ENCODE data around the gene NPIPA7. TPM values are rescaled to one million over a fixed set of nuclear protein-coding genes. Genes with fewer than 3 reads are reported as not detected.
"Not testable (repeated sequence)": the region's sequence is repeated elsewhere in the genome, so short reads cannot be mapped to it uniquely, and the experiment has no call there.

Gene NPIPA7
- polyA plus RNA-seq (2013, experiment 1 of 2; ENCODE audit: insufficient read length) = 12.9 TPM
- polyA plus RNA-seq (2013, experiment 2 of 2; ENCODE audit: insufficient read length) = 13.8 TPM

- DNase-seq = not testable (repeated sequence)
These were observed at the start of gene NPIPA7 for GRCh38 chr16:16378840-16379239. TSS of gene NPIPA7 (plus strand) at chr16:16379140. CDS start at chr16:16379245, 105 bp downstream.

- not testable (repeated sequence) for DNase-seq
These were observed 47.5 kb upstream of the NPIPA7 start for GRCh38 chr16:16331466-16331865.

DNA sequence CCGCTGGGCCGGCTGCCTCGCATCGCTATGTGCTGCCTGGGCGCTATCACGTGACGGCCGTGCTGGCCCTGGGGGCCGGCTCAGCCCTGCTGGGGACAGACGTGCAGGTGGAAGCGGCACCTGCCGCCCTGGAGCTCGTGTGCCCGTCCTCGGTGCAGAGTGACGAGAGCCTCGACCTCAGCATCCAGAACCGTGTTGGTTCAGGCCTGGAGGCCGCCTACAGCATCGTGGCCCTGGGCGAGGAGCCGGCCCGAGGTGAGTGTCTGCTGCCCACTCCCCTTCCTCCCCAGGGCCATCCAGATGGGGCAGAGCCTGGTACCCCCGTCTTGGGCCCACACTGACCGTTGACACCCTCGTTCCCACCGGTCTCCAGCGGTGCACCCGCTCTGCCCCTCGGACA, 21.4 kb upstream of the NPIPA7 start:
- not testable (repeated sequence) for DNase-seq

GRCh38 chr16:16358539-16359240, 20.2 kb upstream of the NPIPA7 start:
- DNase-seq = not testable (repeated sequence)

- DNase-seq = not testable (repeated sequence)
These were observed 15.3 kb upstream of the NPIPA7 start for GRCh38 chr16:16363595-16363994.

DNA sequence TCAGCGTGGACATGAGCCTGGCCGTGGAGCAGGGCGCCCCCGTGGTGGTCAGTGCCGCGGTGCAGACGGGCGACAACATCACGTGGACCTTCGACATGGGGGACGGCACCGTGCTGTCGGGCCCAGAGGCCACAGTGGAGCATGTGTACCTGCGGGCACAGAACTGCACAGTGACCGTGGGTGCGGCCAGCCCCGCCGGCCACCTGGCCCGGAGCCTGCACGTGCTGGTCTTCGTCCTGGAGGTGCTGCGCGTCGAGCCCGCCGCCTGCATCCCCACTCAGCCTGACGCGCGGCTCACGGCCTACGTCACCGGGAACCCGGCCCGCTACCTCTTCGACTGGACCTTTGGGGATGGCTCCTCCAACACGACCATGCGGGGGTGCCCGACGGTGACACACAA, 14.8 kb upstream of the NPIPA7 start:
- DNase-seq = not testable (repeated sequence)

DNA sequence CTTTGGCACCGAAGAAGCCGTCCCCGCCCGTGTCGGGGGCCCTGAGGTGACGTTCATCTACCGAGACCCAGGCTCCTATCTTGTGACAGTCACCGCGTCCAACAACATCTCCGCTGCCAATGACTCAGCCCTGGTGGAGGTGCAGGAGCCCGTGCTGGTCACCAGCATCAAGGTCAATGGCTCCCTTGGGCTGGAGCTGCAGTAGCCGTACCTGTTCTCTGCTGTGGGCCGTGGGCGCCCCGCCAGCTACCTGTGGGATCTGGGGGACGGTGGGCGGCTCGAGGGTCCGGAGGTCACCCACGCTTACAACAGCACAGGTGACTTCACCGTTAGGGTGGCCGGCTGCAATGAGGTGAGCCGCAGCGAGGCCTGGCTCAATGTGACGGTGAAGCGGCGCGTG, 14.2 kb upstream of the NPIPA7 start:
- not testable (repeated sequence) for DNase-seq

- not testable (repeated sequence) for DNase-seq
These were observed 13.6 kb upstream of the NPIPA7 start for GRCh38 chr16:16365319-16365718.

DNA sequence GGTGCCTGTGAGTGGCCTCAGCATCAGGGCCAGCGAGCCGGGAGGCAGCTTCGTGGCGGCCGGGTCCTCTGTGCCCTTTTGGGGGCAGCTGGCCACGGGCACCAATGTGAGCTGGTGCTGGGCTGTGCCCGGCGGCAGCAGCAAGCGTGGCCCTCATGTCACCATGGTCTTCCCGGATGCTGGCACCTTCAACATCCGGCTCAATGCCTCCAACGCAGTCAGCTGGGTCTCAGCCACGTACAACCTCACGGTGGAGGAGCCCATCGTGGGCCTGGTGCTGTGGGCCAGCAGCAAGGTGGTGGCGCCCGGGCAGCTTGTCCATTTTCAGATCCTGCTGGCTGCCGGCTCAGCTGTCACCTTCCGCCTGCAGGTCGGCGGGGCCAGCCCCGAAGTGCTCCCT, 13.1 kb upstream of the NPIPA7 start:
- DNase-seq = not testable (repeated sequence)

GRCh38 chr16:16366552-16367284, 12.2 kb upstream of the NPIPA7 start:
- DNase-seq = not testable (repeated sequence)

- DNase-seq = not testable (repeated sequence)
These were observed 11.7 kb upstream of the NPIPA7 start for GRCh38 chr16:16367285-16367628.

DNA sequence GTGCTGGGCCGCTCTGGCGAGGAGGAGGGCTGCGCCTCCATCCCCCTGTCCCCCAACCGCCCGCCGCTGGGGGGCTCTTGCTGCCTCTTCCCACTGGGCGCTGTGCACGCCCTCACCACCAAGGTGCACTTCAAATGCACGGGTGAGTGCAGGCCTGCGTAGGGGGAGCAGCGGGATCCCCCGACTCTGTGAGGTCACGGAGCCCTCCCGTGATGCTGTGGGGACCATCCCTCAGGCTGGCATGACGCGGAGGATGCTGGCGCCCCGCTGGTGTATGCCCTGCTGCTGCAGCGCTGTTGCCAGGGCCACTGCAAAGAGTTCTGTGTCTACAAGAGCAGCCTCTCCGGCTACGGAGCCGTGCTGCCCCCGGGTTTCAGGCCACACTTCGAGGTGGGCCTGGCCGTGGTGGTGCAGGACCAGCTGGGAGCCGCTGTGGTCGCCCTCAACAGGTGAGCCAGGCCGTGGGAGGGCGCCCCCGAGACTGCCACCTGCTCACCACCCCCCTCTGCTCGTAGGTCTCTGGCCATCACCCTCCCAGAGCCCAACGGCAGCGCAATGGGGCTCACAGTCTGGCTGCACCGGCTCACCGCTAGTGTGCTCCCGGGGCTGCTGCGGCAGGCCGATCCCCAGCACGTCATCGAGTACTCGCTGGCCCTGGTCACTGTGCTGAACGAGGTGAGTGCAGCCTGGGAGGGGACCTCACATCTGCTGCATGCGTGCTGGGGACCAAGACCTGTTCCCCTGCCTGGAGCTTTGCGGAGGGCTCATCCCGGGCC, 9.7 kb upstream of the NPIPA7 start:
- not testable (repeated sequence) for DNase-seq

- DNase-seq = not testable (repeated sequence)
These were observed 7.7 kb upstream of the NPIPA7 start for GRCh38 chr16:16371136-16371735.

GRCh38 chr16:16374192-16374591, 4.7 kb upstream of the NPIPA7 start:
- not testable (repeated sequence) for DNase-seq

GRCh38 chr16:16399685-16400084, 20.7 kb downstream of the NPIPA7 start:
- not testable (repeated sequence) for DNase-seq

GRCh38 chr16:16402333-16402732, 23.4 kb downstream of the NPIPA7 start:
- DNase-seq = not testable (repeated sequence)

- not testable (repeated sequence) for DNase-seq
These were observed 25.3 kb downstream of the NPIPA7 start for GRCh38 chr16:16404283-16404682.

DNA sequence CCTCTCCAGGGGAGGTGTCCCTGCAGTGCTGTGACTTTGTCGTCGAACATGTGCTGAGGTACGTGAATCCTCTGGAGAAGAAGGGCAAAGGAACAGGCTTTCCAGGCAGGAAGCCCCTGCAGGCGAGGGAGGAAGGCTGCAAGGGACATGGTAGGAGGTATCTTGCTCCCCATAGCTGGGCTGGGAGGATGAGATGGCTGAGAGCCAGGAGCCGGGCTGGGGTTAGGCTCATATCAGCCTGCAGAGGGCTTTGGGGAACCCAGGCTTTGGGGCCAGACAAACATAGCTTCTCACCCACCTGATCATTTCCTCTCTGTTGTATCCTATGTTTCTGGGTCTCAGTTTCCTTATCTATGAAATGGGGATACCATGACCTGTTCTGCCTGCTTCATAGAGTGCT, 26.5 kb downstream of the NPIPA7 start:
- DNase-seq = not testable (repeated sequence)

- not testable (repeated sequence) for DNase-seq
These were observed 29.5 kb downstream of the NPIPA7 start for GRCh38 chr16:16408430-16408829.

DNA sequence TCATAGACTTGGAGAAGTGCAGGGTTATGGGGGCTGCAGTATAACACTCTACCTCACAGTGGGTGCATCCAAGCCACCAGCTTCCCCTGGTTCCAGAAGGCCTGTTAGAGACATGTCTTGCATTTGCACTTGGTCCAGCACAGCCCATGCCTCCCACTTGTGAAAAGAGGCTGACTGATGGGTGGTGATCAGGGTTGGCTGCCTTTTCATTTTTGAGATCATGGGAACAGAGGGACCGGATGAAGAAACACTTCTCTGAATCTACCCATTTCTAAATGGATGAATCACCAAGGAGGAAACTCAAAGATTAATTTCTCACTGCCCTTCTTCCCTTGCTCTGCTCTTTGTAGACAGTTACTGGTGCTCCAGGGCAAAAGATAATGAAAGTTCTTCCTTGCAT, 34.8 kb downstream of the NPIPA7 start:
- not testable (repeated sequence) for DNase-seq

GRCh38 chr16:16417071-16417470, 38.1 kb downstream of the NPIPA7 start:
- not testable (repeated sequence) for DNase-seq

- DNase-seq = not testable (repeated sequence)
These were observed 39.1 kb downstream of the NPIPA7 start for GRCh38 chr16:16417914-16418544.
